ENCODE results near the gene TMEM178B.

Gene TMEM178B

GRCh38 chr7:141389140-141389796, 315.4 kb downstream of the TMEM178B start:
- Histone ChIP-seq H3F3A (ENCODE audit: control insufficient read depth, insufficient read depth) (no peaks in the 10 kb centered on the region), H3K4me3 (ENCODE audit: low read length) (no peak overlapping the region), H3K36me3 (ENCODE audit: control insufficient read depth, low read length) (no peaks in the 10 kb centered on the region), H4K20me1 (ENCODE audit: control insufficient read depth, insufficient read depth, low read depth, low read length) (no peaks in the 10 kb centered on the region), H3K4me1 (ENCODE audit: control insufficient read depth, low read length) (no peaks in the 10 kb centered on the region), H3K9me2 (replicated peaks; ENCODE audit: control insufficient read depth, low read length) (no peaks in the 10 kb centered on the region), H3K79me2 (ENCODE audit: control insufficient read depth, low read length) (no peaks in the 10 kb centered on the region), H3K27ac (ENCODE audit: low read depth, low read length) (no peak overlapping the region), H3K4me2 (ENCODE audit: low read length) (no peak overlapping the region), H3K9me3 (ENCODE audit: control insufficient read depth, insufficient read depth, low read length) (no peaks in the 10 kb centered on the region), H3K27me3 (ENCODE audit: control insufficient read depth, low read length) (no peaks in the 10 kb centered on the region)
- TF ChIP-seq CTCF (IDR thresholded peaks at IDR 0.05; ENCODE audit: low read depth, low read length, poor library complexity, severe bottlenecking), result no peak
- TF ChIP-seq EZH2phosphoT487 (IDR thresholded peaks at IDR 0.05; ENCODE audit: borderline replicate concordance, low read length), result no peak

- TF ChIP-seq CTCF (IDR thresholded peaks at IDR 0.05; ENCODE audit: low read depth, low read length, poor library complexity, severe bottlenecking) (no peak), EZH2phosphoT487 (IDR thresholded peaks at IDR 0.05; ENCODE audit: borderline replicate concordance, low read length) (no peak)
- no peaks in the 10 kb centered on the region for H3K79me2 ChIP-seq (ENCODE audit: control insufficient read depth, low read length)
- H3K4me2 ChIP-seq (ENCODE audit: low read length), result no peak overlapping the region
- no peaks in the 10 kb centered on the region for H3F3A ChIP-seq (ENCODE audit: control insufficient read depth, insufficient read depth)
- no peaks in the 10 kb centered on the region for H3K9me2 ChIP-seq (replicated peaks; ENCODE audit: control insufficient read depth, low read length)
- H4K20me1 ChIP-seq (ENCODE audit: control insufficient read depth, insufficient read depth, low read depth, low read length), result no peaks in the 10 kb centered on the region
- H3K9me3 ChIP-seq (ENCODE audit: control insufficient read depth, insufficient read depth, low read length), result no peaks in the 10 kb centered on the region
- H3K4me1 ChIP-seq (ENCODE audit: control insufficient read depth, low read length), result no peaks in the 10 kb centered on the region
- no peaks in the 10 kb centered on the region for H3K27me3 ChIP-seq (ENCODE audit: control insufficient read depth, low read length)
- H3K4me3 ChIP-seq (ENCODE audit: low read length), result no peak overlapping the region
- no peak overlapping the region for H3K27ac ChIP-seq (ENCODE audit: low read depth, low read length)
- H3K36me3 ChIP-seq (ENCODE audit: control insufficient read depth, low read length), result no peaks in the 10 kb centered on the region
These were observed 316.5 kb downstream of the TMEM178B start for GRCh38 chr7:141390339-141390738.

- Histone ChIP-seq H3K4me2 (ENCODE audit: low read length) (no peak overlapping the region), H3K79me2 (ENCODE audit: control insufficient read depth, low read length) (no peaks in the 10 kb centered on the region), H3K36me3 (ENCODE audit: control insufficient read depth, low read length) (no peaks in the 10 kb centered on the region), H3K27ac (ENCODE audit: low read depth, low read length) (no peak overlapping the region), H4K20me1 (ENCODE audit: control insufficient read depth, insufficient read depth, low read depth, low read length) (no peaks in the 10 kb centered on the region), H3K9me3 (ENCODE audit: control insufficient read depth, insufficient read depth, low read length) (no peaks in the 10 kb centered on the region), H3F3A (ENCODE audit: control insufficient read depth, insufficient read depth) (no peaks in the 10 kb centered on the region), H3K4me3 (ENCODE audit: low read length) (no peak overlapping the region), H3K9me2 (replicated peaks; ENCODE audit: control insufficient read depth, low read length) (no peaks in the 10 kb centered on the region), H3K27me3 (ENCODE audit: control insufficient read depth, low read length) (no peaks in the 10 kb centered on the region), H3K4me1 (ENCODE audit: control insufficient read depth, low read length) (no peaks in the 10 kb centered on the region)
- TF ChIP-seq CTCF (IDR thresholded peaks at IDR 0.05; ENCODE audit: low read depth, low read length, poor library complexity, severe bottlenecking), result no peak
- no peak for TF ChIP-seq EZH2phosphoT487 (IDR thresholded peaks at IDR 0.05; ENCODE audit: borderline replicate concordance, low read length)
These were observed 319.2 kb downstream of the TMEM178B start for GRCh38 chr7:141393056-141393455.

Data from DOHH2 (cell line).